GM12878 (cell line): ENCODE measurements around the gene CAMTA1. TPM values are rescaled to one million over a fixed set of nuclear protein-coding genes. Genes with fewer than 3 reads are reported as not detected.

Experiments
- ATAC-seq: fragments of 200-7000 bp; cut with Tn5 transposase; 3 replicates; pipeline ENCODE4 v1.9.1; 2020; ENCODE audit warnings: mild to moderate bottlenecking, moderate library complexity
- BruUV-seq: library from RNA; stranded (reverse); fragments of 400-500 nt; replicated peaks from 2 replicates; lab custom pipeline; 2021; lab: Mats Ljungman, UMichigan
- CTCF ChIA-PET: fragments of 300-600 bp; sonication (Branson Sonifier 250); formaldehyde crosslinking; extraction: SDS; loops from one replicate; lab custom pipeline; 2021; ENCODE audit warnings: inconsistent platforms; lab: Yijun Ruan, JAX
- POLR2A ChIA-PET: fragments of 350-600 bp; formaldehyde crosslinking; extraction: SDS; loops from one replicate; lab custom pipeline; 2021; ENCODE audit warnings: inconsistent platforms; lab: Charles Lee
- RAD21 ChIA-PET: fragments of 300-600 bp; sonication (Branson Sonifier 250); formaldehyde crosslinking; loops from one replicate; lab custom pipeline; 2023; ENCODE audit warnings: antibody characterized with exemption; ENCODE audit not compliant: unreplicated experiment; lab: Charles Lee
- SMC1A ChIA-PET: fragments of 300-600 bp; sonication (Branson Sonifier 250); formaldehyde crosslinking; loops from one replicate; lab custom pipeline; 2023; ENCODE audit not compliant: unreplicated experiment, uncharacterized antibody; lab: Charles Lee
- DNase-seq: peaks from one replicate; pipeline ENCODE4 v3.0.0-alpha.2; 2011; ENCODE audit warnings: low read depth, low spot score
- FAIRE-seq: peaks from 3 replicates; lab custom pipeline; 2011; peaks lifted over from hg19 to GRCh38; lab: Jason Lieb, UNC
- H2AFZ ChIP-seq: 2 replicates; pipeline ENCODE4 v1.6.0; 2011; ENCODE audit warnings: low read depth, low read length, control low read depth; ENCODE audit not compliant: control insufficient read depth
- H3K27ac ChIP-seq: 2 replicates; pipeline ENCODE4 v1.5.1; 2011; ENCODE audit warnings: control low read depth; ENCODE audit not compliant: control insufficient read depth, insufficient read depth
- H3K27me3 ChIP-seq, 2 experiments: replicated peaks in 1 of 2; 2 replicates each; pipeline versions ENCODE4 v1.6.0 to v1.6.1; 2011; ENCODE audit warnings: low read length in 1 of 2; ENCODE audit not compliant: control insufficient read depth in 2 of 2, insufficient read depth in 2 of 2
- H3K36me3 ChIP-seq, 2 experiments: 2 replicates each; pipeline ENCODE4 v1.5.1; 2011; ENCODE audit warnings: low read length in 1 of 2; ENCODE audit not compliant: control insufficient read depth in 2 of 2, insufficient read depth in 2 of 2
- H3K4me1 ChIP-seq: 2 replicates; pipeline ENCODE4 v1.6.1; 2011; ENCODE audit warnings: mild to moderate bottlenecking, low read length, moderate library complexity, mixed read lengths; ENCODE audit not compliant: control insufficient read depth, insufficient read depth
- H3K4me2 ChIP-seq: 2 replicates; pipeline ENCODE4 v1.6.0; 2011; ENCODE audit warnings: control low read depth; ENCODE audit not compliant: control insufficient read depth, insufficient read depth
- H3K4me3 ChIP-seq: fragments of 200-600 bp; sonication (generic); 2 replicates; pipeline ENCODE4 v1.5.1; 2016
- H3K79me2 ChIP-seq: 2 replicates; pipeline ENCODE4 v1.6.0; 2011; ENCODE audit warnings: low read length; ENCODE audit not compliant: control insufficient read depth, insufficient read depth
- H3K9ac ChIP-seq: 2 replicates; pipeline ENCODE4 v1.8.0; 2011; ENCODE audit warnings: low read length, control low read depth, mixed read lengths; ENCODE audit not compliant: control insufficient read depth, insufficient read depth
- H3K9me3 ChIP-seq: replicated peaks from 3 replicates; pipeline ENCODE4 v1.5.1; 2011; ENCODE audit warnings: mild to moderate bottlenecking, low read length; ENCODE audit not compliant: control insufficient read depth, insufficient read depth
- H4K20me1 ChIP-seq: 2 replicates; pipeline ENCODE4 v1.6.0; 2011; ENCODE audit not compliant: control insufficient read depth, insufficient read depth
- BACH1 ChIP-seq: fragments of 450-650 bp; IDR thresholded peaks from 2 replicates; pipeline ENCODE4 v1.6.1; 2017; ENCODE audit warnings: mild to moderate bottlenecking, borderline replicate concordance
- CBX3 ChIP-seq: fragments of 200-600 bp; sonication (generic); IDR thresholded peaks from 2 replicates; pipeline ENCODE4 v1.6.1; 2016; ENCODE audit warnings: low read depth, borderline replicate concordance
- CEBPB ChIP-seq, 2 experiments: fragments of 150-350 bp in 1 of 2; IDR thresholded peaks; 2 replicates each; pipeline ENCODE4 v1.6.1; 2012 to 2014; ENCODE audit warnings: low read depth in 2 of 2, low read length in 2 of 2, borderline replicate concordance in 1 of 2, inconsistent platforms in 1 of 2
- EP300 ChIP-seq, 2 experiments: fragments of 150-350 bp in 1 of 2; IDR thresholded peaks; 2 replicates each; pipeline ENCODE4 v1.6.1; 2011 to 2012; ENCODE audit warnings: low read depth in 2 of 2, low read length in 2 of 2, borderline replicate concordance in 1 of 2, improper control_type of control experiment in 1 of 2, inconsistent platforms in 1 of 2; ENCODE audit not compliant: control insufficient read depth in 1 of 2
- IKZF2 ChIP-seq, 2 experiments: fragments of 450-650 bp; IDR thresholded peaks; 2 replicates each; pipeline ENCODE4 v1.6.1; 2017; ENCODE audit warnings: mild to moderate bottlenecking in 2 of 2, moderate library complexity in 2 of 2
- KLF5 ChIP-seq: fragments of 450-650 bp; IDR thresholded peaks from 2 replicates; pipeline ENCODE4 v1.6.1; 2014; ENCODE audit warnings: mild to moderate bottlenecking; ENCODE audit not compliant: partially characterized antibody
- NR2C1 ChIP-seq: fragments of 450-650 bp; IDR thresholded peaks from 2 replicates; pipeline ENCODE4 v1.6.1; 2017; ENCODE audit warnings: antibody characterized with exemption, mild to moderate bottlenecking, moderate library complexity
- PKNOX1 ChIP-seq: fragments of 450-650 bp; IDR thresholded peaks from 2 replicates; pipeline ENCODE4 v1.6.1; 2016; ENCODE audit warnings: mild to moderate bottlenecking
- RUNX3 ChIP-seq: IDR thresholded peaks from 2 replicates; pipeline ENCODE4 v1.6.1; 2012; ENCODE audit warnings: low read length, inconsistent platforms
- SUZ12 ChIP-seq: fragments of 200-600 bp; sonication (generic); IDR thresholded peaks from one replicate; pipeline ENCODE4 v1.6.1; 2018; ENCODE audit warnings: antibody characterized with exemption, mild to moderate bottlenecking; ENCODE audit not compliant: unreplicated experiment
- TCF7 ChIP-seq: IDR thresholded peaks from 2 replicates; pipeline ENCODE4 v1.6.1; 2014; ENCODE audit warnings: antibody characterized with exemption, borderline replicate concordance
- USF1 ChIP-seq: IDR thresholded peaks from 2 replicates; pipeline ENCODE4 v1.6.1; 2011; ENCODE audit warnings: borderline replicate concordance, low read depth, mild to moderate bottlenecking, moderate library complexity, mixed read lengths, low read length; ENCODE audit not compliant: insufficient read depth; ENCODE audit errors: extremely low read length
- ZNF622 ChIP-seq: fragments of 450-650 bp; IDR thresholded peaks from 2 replicates; pipeline ENCODE4 v1.6.1; 2017; ENCODE audit warnings: mild to moderate bottlenecking, inconsistent platforms
- ZNF687 ChIP-seq: fragments of 450-650 bp; IDR thresholded peaks from 2 replicates; pipeline ENCODE4 v1.6.1; 2017; ENCODE audit warnings: mild to moderate bottlenecking, moderate library complexity
- ZSCAN29 ChIP-seq: fragments of 450-650 bp; IDR thresholded peaks from 2 replicates; pipeline ENCODE4 v1.6.1; 2017; ENCODE audit warnings: mild to moderate bottlenecking, moderate library complexity
- WGBS: methylation state at CpG from one replicate; pipeline ENCODE4 v1.1.6; 2016; ENCODE audit warnings: low lambda C conversion rate; ENCODE audit not compliant: insufficient replicate concordance, insufficient coverage; ENCODE audit errors: missing lambda C conversion rate; 5-methylcytosine and 5-hydroxymethylcytosine counted together
- in situ Hi-C: fragments of 300-500 bp; cut with MboI; formaldehyde crosslinking; loops from 9 replicates; pipeline ENCODE4 v1.14.3; 2018; ENCODE audit warnings: mixed read lengths
- intact Hi-C: fragments of 100-400 bp; cut with micrococcal nuclease; formaldehyde crosslinking; loops from one replicate; pipeline ENCODE4 v1.14.2; 2022; ENCODE audit not compliant: unreplicated experiment
- polyA plus RNA-seq, 11 experiments: library from polyadenylated mRNA; depleted of rRNA in 4 of 11; unstranded in 6 of 11; stranded (reverse) in 5 of 11; fragments of >200 nt; fragmentation: Nextera tagmentation in 4 of 11; fragmentation: Illumina TruSeq in 1 of 11; extraction: Ambion mirVana in 4 of 11; extraction: Trizol in 1 of 11; gene quantifications; 1 replicate in 1 of 11; 2 replicates in 10 of 11; pipeline versions ENCODE4 v1.2.1 to v1.2.3, GENCODE V29; 2011 to 2016; ENCODE audit warnings: inconsistent platforms in 2 of 11, missing spikeins in 2 of 11, low read depth in 1 of 11
- total RNA-seq, 4 experiments: library from RNA; depleted of rRNA in 3 of 4; stranded (reverse); fragments of >200 nt in 3 of 4; fragmentation: Illumina TruSeq in 1 of 4; extraction: Trizol in 1 of 4; gene quantifications; 2 replicates each; pipeline versions ENCODE4 v1.2.1 to v1.2.3, GENCODE V29; 2013 to 2021

The CAMTA1 gene
- total and polyA plus RNA-seq, 10 of the 15 experiments (the other 5 are each of a cell fraction or from before 2014, with no cell fraction given): 37.7 to 148 (median 76.4) TPM

- TF ChIP-seq ZNF687: no peak
These were observed 663.7 kb downstream of the CAMTA1 start (continued) for GRCh38 chr1:7448986-7449385.

- ChIA-PET CTCF (no interaction called here), SMC1A (no interaction called here), RAD21 (no interaction called here), POLR2A (no interaction called here)
- Histone ChIP-seq H4K20me1 (no peaks in the 10 kb centered on the region), H3K9ac (no peak overlapping the region), H3K9me3 (no peaks in the 10 kb centered on the region), H3K79me2 (no peaks in the 10 kb centered on the region), H3K4me3 (no peak overlapping the region), H3K27ac (no peak overlapping the region), H3K4me2 (no peak overlapping the region), H3K4me1 (no peaks in the 10 kb centered on the region), H3K27me3 (peaks cover 0 to 1% of the 10 kb centered on the region in 2 experiments; a peak in 2 of 4 replicates), H3K36me3 (no peaks in the 10 kb centered on the region), H2AFZ (no peak overlapping the region)
- WGBS: 25% methylated on average over 6 of the region's 7 CpGs
- ATAC-seq (no peak), DNase-seq (no peak), FAIRE-seq (no peak)
- in situ Hi-C loops (no loop called here), intact Hi-C loops (no loop called here)
- no TSS peak for BruUV-seq
- TF ChIP-seq ZSCAN29 (no peak), CEBPB (IDR thresholded peaks at IDR 0.05; ENCODE audit: borderline replicate concordance in 1 of 2, low read depth in 2 of 2, low read length in 2 of 2) (no peak), BACH1 (no peak), ZNF622 (no peak), PKNOX1 (no peak), IKZF2 (IDR thresholded peaks at IDR 0.05) (no peak), NR2C1 (no peak), USF1 (no peak), EP300 (IDR thresholded peaks at IDR 0.05; ENCODE audit: borderline replicate concordance in 1 of 2, control insufficient read depth in 1 of 2, low read depth in 2 of 2, low read length in 2 of 2) (no peak), SUZ12 (no peak), CBX3 (no peak), KLF5 (no peak), RUNX3 (no peak), TCF7 (no peak)
These were observed 664.5 kb downstream of the CAMTA1 start for GRCh38 chr1:7449750-7450149.
